ENCODE measurements around the gene TUSC2. TPM values are rescaled to one million over a fixed set of nuclear protein-coding genes. Genes with fewer than 3 reads are reported as not detected.

The TUSC2 gene
- total and polyA plus RNA-seq, 2 donors (not counting 1 experiment from before 2014, with no cell fraction given) = 28.2 to 29.3 TPM

- CTCF ChIA-PET = interaction anchor here (0.9 to 5.2 kb wide), 2 partner anchors 11 to 68 kb away, joined by 3 to 27 read pairs; no protein-coding TSS in a partner anchor
- ATAC-seq (ENCODE audit: low read depth) (peak; percentile 100), DNase-seq (peak; percentile 96)
- H3K9ac ChIP-seq (ENCODE audit: low read length) = peak within 1 kb of the TSS; percentile 74
- peaks cover 49% of the 10 kb centered on the region for H4K20me1 ChIP-seq (ENCODE audit: control insufficient read depth, insufficient read depth, low read length, poor library complexity, severe bottlenecking)
- Mint-ChIP-seq H3K9me3 (ENCODE audit: insufficient read depth) (no peaks in the 10 kb centered on the region), H3K27ac (peak within 1 kb of the TSS; percentile 96), H3K27me3 (no peaks in the 10 kb centered on the region), H3K4me1 (peaks cover 50% of the 10 kb centered on the region), H3K4me3 (peak within 1 kb of the TSS; percentile 99)
- peaks cover 28 to 40% of the 10 kb centered on the region in 2 donors for H3K4me1 ChIP-seq (ENCODE audit: control insufficient read depth in 2 of 2, insufficient read depth in 2 of 2, low read length in 2 of 2)
- H3K79me2 ChIP-seq (ENCODE audit: control insufficient read depth, insufficient read depth, low read length) = peaks cover 46% of the 10 kb centered on the region
- H2AFZ ChIP-seq (ENCODE audit: insufficient read depth, low read depth, low read length, poor library complexity, severe bottlenecking) = peak within 1 kb of the TSS; percentile 80
- H3K27me3 ChIP-seq (replicated peaks in 1 of 4; ENCODE audit: control extremely low read depth in 1 of 4, control insufficient read depth in 3 of 4, insufficient read depth in 4 of 4, low read length in 3 of 4) = no peaks in the 10 kb centered on the region
- H3K27ac ChIP-seq (ENCODE audit: low read length in 2 of 2) = peak within 1 kb of the TSS; percentile 60 to 81
- WGBS (ENCODE audit: insufficient coverage) = 2% methylated on average over 61 of the region's 64 CpGs
- intact Hi-C loops (cut with micrococcal nuclease) = loop anchor here (1.0 to 2.0 kb wide), 8 partner anchors 8 to 1026 kb away; partner anchors contain the start of genes HEMK1, HYAL3, IFRD2 and MANF
- POLR2A ChIA-PET = interaction anchor here (1.3 to 1.6 kb wide), 3 partner anchors 8 to 22 kb away, joined by 4 to 8 read pairs (median 6); partner anchors contain the start of genes CYB561D2 and NPRL2
- H3K4me3 ChIP-seq (ENCODE audit: control extremely low read depth in 1 of 5, extremely low read depth in 1 of 5, insufficient read depth in 1 of 5, low read depth in 2 of 5, low read length in 4 of 5) = peak within 1 kb of the TSS; percentile 19 to 93 (median 85)
- H3K9me3 ChIP-seq (ENCODE audit: control extremely low read depth in 1 of 3, control insufficient read depth in 2 of 3, insufficient read depth in 1 of 3, low read length in 2 of 3) = no peaks in the 10 kb centered on the region
- H3K4me2 ChIP-seq (replicated peaks; ENCODE audit: low read depth, low read length, poor library complexity, severe bottlenecking) = peak within 1 kb of the TSS; percentile 94
- TF ChIP-seq EZH2 (IDR thresholded peaks at IDR 0.05; ENCODE audit: borderline replicate concordance, insufficient read depth, low read depth, low read length, poor library complexity, severe bottlenecking) (no peak), CTCF (IDR thresholded peaks at IDR 0.05) (no peak)
- peaks cover 5 to 28% of the 10 kb centered on the region in 2 experiments for H3K36me3 ChIP-seq (replicated peaks in 1 of 2; ENCODE audit: control extremely low read depth in 1 of 2, control insufficient read depth in 1 of 2, extremely low read depth in 1 of 2, insufficient read depth in 2 of 2, low read length in 1 of 2)
These were observed 31.1 kb upstream of the TUSC2 start, which contains the start of gene TMEM115 for GRCh38 chr3:50358911-50359759. Gene TMEM115, minus strand, starts transcription at chr3:50359521. Its CDS starts 458 bp downstream, at chr3:50359063.
